ENCODE data around the gene ZNF276.

The ZNF276 gene

GRCh38 chr16:89710709-89711564 lies 10.4 kb upstream of the ZNF276 start:
- no peak overlapping the region for H3K4me3 ChIP-seq (ENCODE audit: low read depth, low read length)
- TF ChIP-seq, protein P1, sequence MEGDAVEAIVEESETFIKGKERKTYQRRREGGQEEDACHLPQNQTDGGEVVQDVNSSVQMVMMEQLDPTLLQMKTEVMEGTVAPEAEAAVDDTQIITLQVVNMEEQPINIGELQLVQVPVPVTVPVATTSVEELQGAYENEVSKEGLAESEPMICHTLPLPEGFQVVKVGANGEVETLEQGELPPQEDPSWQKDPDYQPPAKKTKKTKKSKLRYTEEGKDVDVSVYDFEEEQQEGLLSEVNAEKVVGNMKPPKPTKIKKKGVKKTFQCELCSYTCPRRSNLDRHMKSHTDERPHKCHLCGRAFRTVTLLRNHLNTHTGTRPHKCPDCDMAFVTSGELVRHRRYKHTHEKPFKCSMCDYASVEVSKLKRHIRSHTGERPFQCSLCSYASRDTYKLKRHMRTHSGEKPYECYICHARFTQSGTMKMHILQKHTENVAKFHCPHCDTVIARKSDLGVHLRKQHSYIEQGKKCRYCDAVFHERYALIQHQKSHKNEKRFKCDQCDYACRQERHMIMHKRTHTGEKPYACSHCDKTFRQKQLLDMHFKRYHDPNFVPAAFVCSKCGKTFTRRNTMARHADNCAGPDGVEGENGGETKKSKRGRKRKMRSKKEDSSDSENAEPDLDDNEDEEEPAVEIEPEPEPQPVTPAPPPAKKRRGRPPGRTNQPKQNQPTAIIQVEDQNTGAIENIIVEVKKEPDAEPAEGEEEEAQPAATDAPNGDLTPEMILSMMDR (conservative IDR thresholded peaks at IDR 0.05; ENCODE audit: low read depth, low read length): no peak
- no peak for DNase-seq (ENCODE audit: low read depth)

GRCh38 chr16:89711601-89712273 lies 9.6 kb upstream of the ZNF276 start:
- TF ChIP-seq, protein P1 (conservative IDR thresholded peaks at IDR 0.05; ENCODE audit: low read depth, low read length): no peak
- H3K4me3 ChIP-seq (ENCODE audit: low read depth, low read length): peak overlapping the region; percentile 68
- peak; percentile 67 for DNase-seq (ENCODE audit: low read depth)

DNA sequence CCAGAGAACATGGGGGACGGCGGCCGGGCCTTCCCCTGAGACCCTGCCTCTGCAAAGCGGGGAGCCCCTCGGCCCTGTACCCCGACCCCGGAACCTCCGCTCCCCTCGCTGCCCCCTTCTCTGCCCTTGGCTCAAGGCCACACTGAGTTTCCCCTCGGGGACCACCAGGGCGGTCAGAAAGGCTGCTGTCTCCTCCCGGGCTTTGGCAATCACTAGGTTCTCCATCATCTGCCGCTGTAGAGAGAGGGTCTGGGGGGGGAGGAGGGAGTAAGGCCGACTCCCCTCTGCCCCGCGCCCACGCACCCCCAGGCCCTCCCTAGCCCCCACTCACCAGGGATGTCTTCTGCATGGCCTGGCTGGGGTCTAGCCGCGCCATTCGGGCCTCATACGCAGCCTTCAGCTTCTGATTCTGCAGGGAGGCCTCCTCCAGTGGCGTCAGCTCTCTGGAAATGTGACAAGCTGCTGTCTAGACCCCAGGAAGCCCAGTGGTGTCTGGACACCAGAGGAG lies 9.0 kb upstream of the ZNF276 start:
- DNase-seq (ENCODE audit: low read depth): peak; percentile 48
- TF ChIP-seq, protein P1 (conservative IDR thresholded peaks at IDR 0.05; ENCODE audit: low read depth, low read length): no peak
- peak overlapping the region; percentile 68 for H3K4me3 ChIP-seq (ENCODE audit: low read depth, low read length)

DNA sequence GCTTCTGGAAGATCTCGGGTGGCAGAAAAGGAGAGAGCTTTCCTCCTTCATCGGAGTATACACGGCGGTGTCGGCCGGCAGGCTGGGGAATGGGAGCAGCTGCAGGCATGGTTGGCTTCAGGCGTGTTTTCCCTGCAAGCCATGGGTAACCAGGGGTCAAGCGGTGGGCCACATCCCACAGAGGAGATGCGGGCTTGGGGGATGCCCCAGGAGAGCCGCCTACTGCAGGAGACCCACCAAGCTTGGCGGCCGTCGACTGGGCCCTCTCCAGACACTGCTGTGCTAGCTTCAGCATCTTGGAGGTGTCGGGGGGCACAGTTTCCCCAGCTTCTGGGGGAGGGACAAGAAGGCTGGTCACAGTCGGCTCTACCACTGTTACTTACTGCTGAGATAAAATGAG lies 4.8 kb upstream of the ZNF276 start:
- TF ChIP-seq, protein P1 (conservative IDR thresholded peaks at IDR 0.05; ENCODE audit: low read depth, low read length): no peak
- H3K4me3 ChIP-seq (ENCODE audit: low read depth, low read length): no peak overlapping the region
- no peak for DNase-seq (ENCODE audit: low read depth)

GRCh38 chr16:89716916-89717687 lies 4.2 kb upstream of the ZNF276 start:
- TF ChIP-seq, protein P1 (conservative IDR thresholded peaks at IDR 0.05; ENCODE audit: low read depth, low read length): no peak
- no peak overlapping the region for H3K4me3 ChIP-seq (ENCODE audit: low read depth, low read length)
- no peak for DNase-seq (ENCODE audit: low read depth)

GRCh38 chr16:89717688-89718505 lies 3.4 kb upstream of the ZNF276 start:
- DNase-seq (ENCODE audit: low read depth): no peak
- TF ChIP-seq, protein P1 (conservative IDR thresholded peaks at IDR 0.05; ENCODE audit: low read depth, low read length): no peak
- no peak overlapping the region for H3K4me3 ChIP-seq (ENCODE audit: low read depth, low read length)

Measured in choroid plexus epithelial cell (primary cell).